HG02840 (cell line): Measurements from ENCODE around the gene RPL13.
"Not testable (repeated sequence)": the region's sequence is repeated elsewhere in the genome, so short reads cannot be mapped to it uniquely, and the experiment has no call there.

Experiments used
- ATAC-seq: cut with Tn5 transposase; IDR thresholded peaks from one replicate; pipeline ENCODE4 v1.9.1; 2021; ENCODE audit warnings: mild to moderate bottlenecking, moderate library complexity, moderate number of reproducible peaks; ENCODE audit not compliant: unreplicated experiment, low FRiP score

Gene RPL13

GRCh38 chr16:89575247-89576152 is 15.0 kb downstream of the RPL13 start, which contains the start of gene CPNE7:
Gene CPNE7 (plus strand): TSS chr16:89575758. CDS start chr16:89575898, 140 bp downstream.
- no peak for ATAC-seq

DNA sequence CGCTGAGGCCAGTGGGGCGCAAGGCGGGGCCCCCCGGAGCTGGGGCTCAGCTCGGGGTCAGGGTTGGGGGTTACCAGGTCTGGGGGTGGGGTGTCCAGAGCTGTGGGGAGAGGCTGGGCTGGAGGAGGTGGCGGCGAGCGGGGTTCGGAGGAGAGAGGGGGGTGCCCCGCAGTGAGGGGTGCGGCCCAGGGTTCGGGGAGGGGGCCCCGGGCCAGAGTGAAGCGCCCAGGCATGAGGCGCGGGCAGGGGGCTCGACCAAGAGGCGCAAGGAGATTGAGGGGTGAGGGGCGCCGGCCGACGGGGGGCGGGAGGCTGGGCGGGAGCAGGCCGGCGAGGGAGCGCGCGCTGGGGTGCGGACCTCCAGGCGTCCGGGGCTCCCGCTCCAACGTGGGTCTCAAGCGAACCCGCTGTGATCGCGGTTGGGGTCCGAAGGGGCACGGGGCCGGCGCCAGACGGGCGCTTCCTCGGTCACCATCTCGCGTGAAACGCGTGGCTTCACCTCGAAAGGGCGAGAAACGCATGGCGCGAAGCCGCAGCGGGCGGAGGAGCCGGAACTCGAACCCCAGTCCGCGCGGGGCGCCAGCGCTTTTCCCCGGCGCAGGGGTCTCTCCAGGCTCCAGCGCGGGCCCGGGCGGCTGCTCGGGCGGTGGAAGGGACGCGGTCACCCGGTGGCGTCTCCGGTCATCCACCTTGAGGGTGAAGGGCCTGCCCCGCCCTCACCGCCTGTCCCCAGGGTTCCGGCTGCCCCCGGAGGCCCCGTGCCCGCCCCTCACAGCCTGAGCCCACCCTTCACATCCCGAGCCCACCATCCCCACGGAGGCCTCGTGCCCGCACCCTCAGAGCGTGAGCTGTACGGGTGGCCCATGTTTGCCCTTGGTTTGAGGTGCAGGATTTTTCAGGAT is 15.9 kb downstream of the RPL13 start:
- ATAC-seq = no peak

- ATAC-seq = no peak
Observed at GRCh38 chr16:89577055-89577759, 16.7 kb downstream of the RPL13 start.

GRCh38 chr16:89579351-89579750 is 18.9 kb downstream of the RPL13 start:
- no peak for ATAC-seq

DNA sequence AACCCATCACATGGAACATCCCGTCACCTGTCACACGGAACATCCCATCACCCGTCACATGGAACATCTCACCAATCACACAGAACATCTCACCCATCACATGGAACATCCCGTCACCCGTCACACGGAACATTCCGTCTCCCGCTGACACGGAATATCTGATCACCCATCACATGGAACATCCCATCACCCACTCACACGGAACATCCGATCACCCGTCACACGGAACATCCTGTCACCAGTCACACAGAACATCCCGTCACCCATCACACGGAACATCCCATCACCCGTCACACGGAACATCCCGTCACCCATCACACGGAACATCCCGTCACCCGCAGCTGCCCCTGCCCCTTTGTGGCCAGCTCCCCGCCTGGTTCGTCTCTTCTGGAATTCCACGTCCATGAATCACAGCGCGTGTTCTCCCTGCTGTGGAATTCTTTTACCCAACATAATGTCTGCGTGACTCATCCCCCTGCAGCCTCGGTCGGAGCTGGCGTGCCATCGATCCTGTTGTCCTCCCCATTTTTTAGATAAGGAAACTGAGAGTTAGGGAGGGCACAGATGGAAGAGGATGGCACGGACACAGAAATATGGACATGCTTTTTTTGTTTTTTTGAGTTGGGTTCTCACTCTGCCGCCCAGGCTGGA is 20.7 kb downstream of the RPL13 start:
- no peak for ATAC-seq

DNA sequence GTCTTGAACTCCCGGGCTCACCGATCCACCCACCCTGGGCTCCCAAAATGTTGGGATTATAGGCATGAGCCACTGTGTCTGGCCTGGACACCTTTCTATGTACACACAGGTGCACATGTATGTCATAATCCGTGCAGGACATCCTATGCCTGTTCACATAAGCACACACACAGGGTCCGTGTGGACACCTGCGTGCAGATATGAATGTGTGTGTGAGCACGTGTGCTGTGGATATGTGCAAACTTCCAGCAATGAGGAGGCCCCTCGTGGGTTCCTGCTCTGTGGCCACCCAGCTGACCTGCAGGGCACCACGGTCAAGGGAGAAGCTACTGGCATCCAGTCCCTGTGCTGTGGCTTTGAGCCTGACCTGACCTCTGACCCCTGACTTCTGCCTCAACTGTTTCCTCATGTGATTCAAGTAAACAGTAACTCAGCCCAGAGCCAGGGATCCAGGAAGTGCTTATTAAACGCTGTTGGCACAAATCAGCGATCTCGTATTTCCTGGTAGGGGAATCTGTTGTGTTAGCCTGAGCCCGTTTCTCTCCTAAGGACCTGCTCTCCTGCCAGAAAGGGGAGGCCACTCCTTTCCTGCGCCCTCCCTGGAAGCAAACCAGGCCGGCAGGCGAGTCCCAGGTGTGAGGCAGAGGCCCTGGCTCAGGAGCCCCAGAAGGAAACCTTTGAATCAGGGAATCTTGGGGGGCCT is 21.5 kb downstream of the RPL13 start:
- no peak for ATAC-seq

- no peak for ATAC-seq
Observed at GRCh38 chr16:89582614-89583196, 22.2 kb downstream of the RPL13 start.

DNA sequence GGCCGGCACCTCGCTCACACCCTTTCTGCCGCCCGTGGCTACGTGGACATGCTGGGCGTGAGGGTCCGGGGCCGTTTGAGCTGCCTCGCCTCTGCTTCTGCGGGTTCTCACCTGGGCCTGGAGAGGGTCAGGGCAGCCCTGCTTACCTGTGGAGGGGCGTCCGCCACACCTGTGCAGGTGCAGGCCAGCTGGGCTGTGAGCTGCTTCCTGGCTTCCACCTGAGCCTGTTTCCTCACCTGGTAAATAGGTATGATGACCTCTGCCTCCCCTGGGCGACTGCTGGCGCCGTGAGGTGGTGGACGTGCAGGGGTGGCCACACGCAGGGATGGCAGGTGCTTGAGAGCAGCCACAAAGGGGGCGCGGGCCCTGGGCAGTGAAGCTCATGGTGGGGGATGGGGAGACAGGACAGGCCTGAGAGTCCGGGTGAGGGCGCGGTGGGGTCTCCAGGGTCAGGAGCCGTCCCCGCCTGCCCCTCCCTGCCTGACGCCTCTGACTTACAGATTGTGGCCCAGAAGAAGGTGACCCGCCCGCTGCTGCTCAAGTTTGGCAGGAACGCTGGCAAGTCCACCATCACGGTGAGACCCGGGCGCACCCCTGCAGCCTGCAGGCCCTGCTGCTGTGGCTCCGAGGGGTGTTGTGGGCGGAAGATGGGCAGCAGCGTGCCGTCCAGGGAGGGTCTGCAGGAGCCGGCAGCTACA is 22.9 kb downstream of the RPL13 start:
- no peak for ATAC-seq

DNA sequence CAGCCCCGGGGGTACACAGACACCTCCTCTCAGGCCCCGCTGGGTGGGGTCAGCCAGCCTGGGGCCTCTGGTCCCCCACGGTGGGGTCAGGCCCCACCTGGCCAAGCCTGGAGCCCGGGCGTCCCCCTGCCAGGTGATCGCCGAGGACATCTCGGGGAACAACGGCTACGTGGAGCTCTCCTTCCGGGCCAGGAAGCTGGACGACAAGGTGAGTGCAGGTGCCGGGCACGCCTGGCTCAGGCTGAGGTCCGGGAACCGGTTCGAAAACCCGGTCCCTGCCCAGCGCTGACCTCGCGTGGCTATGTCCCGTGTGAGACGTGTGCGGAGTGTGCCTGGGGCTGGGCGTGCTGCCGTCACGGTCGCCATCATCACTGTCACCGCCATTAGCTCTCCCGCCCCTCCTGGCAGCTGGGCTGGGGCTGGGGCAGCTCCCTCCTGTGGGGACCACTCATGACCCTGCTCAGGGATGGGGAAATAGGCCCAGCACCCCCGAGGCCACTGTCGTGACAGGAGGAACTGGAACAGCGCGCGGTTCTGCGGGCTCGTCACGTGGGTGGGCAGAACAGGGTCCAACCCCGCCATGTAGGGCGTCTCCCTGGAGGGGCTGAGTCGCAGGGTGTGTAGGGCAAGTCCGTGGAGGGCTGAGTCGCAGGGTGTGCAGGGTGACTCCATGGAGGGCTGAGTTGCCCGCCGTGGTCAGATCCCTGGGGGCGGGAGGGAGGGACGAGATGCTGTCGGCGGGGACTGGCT is 23.6 kb downstream of the RPL13 start:
- ATAC-seq = no peak

- ATAC-seq = no peak
Observed at GRCh38 chr16:89584768-89585549, 24.5 kb downstream of the RPL13 start.

DNA sequence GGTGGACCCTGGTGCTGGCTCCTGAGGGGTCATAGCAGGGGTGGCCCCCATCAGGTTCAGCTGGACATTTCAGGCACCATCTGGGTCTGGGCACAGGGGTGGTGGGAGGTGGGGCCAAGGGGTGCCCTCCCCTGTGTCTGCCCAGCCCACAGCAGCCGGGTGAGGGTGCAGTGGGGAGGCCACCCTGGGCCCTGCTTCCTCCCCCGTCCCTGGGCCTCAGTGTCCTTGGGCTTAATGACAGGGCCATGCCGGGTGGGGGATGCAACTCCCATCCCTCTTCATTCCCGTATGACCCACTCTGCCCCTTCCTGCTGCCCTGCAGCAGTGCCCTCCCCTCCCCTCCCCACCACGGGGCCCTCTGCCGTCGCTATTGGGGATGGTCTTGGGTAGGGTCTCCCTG is 25.7 kb downstream of the RPL13 start:
- ATAC-seq = no peak

DNA sequence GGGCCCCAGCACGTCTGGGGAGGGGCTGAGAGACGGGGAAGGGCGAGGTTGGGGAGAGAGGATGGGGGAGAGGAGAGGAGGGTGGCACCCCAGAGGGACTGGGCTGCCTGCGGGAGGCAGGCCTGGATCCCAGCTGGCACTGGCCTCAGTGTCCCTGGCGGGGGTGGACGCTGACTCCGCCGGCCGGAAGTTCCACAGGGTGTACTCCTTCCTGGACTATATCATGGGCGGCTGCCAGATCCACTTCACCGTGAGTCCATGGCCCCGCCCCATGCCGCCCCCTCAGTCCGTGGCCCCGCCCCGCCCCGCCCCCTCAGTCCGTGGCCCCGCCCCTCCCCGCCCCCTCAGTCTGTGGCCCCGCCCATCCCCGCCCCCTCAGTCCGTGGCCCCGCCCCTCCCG is 26.4 kb downstream of the RPL13 start:
- no peak for ATAC-seq

DNA sequence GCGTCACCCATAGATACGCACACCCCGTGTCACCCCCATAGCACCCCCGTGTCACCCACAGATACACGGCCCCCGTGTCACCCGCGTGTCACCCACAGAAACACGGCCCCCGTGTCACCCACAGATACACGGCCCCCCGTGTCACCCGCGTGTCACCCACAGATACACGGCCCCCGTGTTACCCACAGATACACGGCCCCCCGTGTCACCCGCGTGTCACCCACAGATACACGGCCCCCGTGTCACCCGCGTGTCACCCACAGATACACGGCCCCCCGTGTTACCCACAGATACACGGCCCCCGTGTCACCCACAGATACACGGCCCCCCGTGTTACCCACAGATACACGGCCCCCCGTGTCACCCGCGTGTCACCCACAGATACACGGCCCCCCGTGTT is 27.2 kb downstream of the RPL13 start:
- ATAC-seq = not testable (repeated sequence)

DNA sequence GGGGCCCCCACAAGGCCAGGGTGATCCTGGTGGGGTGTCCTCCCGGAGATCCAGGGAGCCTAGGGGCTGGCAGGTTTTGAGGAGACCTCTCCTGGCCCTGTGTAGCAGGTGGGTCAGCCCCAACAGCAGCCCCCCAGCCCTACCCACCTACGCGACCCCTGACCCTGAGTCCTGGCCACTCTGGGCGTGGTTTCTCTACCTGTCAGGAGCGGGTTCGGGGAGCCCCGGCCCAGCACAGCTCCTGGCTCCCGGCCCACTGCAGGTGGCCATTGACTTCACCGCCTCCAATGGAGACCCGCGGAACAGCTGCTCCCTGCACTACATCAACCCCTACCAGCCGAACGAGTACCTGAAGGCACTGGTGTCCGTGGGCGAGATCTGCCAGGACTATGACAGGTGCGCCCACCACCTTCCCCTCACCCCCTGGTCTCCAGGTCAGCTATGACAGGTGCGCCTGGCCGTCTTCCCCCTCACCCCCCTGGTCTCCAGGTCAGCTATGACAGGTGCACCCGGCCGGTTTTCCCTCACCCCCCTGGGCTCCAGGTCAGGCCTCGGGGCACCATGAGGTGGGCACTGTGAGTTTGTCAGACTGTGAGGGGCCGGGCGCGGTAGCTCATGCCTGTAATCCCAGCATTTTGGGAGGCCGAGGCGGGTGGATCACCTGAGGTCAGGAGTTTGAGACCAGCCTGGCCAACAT is 28.1 kb downstream of the RPL13 start:
- ATAC-seq = no peak

DNA sequence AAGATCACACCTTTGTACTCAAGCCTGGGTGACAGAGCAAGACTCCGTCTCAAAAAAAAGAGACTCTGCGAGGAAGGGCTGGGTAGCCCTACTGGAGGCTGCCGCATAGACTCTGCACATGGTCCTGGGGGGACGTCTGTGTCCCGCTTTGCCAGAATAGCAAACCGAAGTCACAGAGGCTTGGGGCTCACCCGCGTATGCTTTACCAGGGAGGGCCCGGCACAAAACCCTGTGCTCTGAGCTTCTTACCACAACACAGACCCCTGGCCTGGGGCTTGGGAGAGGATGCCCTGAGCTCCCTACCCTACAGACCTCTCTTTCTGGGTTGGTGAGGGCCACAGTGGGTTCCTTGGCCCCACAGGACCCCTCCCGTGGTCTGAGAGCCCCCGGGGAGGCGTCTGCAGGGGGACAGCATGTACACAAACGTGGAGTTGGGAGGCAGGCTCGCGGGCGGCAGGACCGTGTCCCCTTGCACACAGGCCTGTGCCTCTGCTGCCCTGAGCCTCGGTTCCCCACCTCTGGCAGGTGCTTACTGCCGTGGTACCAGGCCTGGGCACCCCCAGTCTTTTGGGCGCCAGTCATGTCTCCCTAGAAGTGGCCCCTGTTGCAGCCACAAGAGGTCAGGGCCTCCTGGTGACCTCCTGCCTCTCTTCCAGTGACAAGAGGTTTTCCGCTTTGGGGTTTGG is 28.9 kb downstream of the RPL13 start:
- ATAC-seq = no peak

- no peak for ATAC-seq
Observed at GRCh38 chr16:89593841-89594240, 33.4 kb downstream of the RPL13 start.
